DOHH2 (cell line): Measurements from ENCODE around the gene ERAL1.
"Not testable (repeated sequence)": the region's sequence is repeated elsewhere in the genome, so short reads cannot be mapped to it uniquely, and the experiment has no call there.

Experiments used
- EZH2phosphoT487 ChIP-seq: fragments of 200-600 bp; sonication (generic); IDR thresholded peaks from 2 replicates; pipeline ENCODE4 v1.6.1; 2017; ENCODE audit warnings: borderline replicate concordance, mild to moderate bottlenecking, antibody characterized with exemption, low read length, moderate library complexity, mixed read lengths
- TF ChIP-seq, protein P1 (sequence below): fragments of 200-600 bp; sonication (generic); IDR thresholded peaks from one replicate; pipeline ENCODE4 v1.5.1; 2014; ENCODE audit warnings: antibody characterized with exemption, mild to moderate bottlenecking, low read depth, low read length; ENCODE audit not compliant: poor library complexity, severe bottlenecking

DNA sequence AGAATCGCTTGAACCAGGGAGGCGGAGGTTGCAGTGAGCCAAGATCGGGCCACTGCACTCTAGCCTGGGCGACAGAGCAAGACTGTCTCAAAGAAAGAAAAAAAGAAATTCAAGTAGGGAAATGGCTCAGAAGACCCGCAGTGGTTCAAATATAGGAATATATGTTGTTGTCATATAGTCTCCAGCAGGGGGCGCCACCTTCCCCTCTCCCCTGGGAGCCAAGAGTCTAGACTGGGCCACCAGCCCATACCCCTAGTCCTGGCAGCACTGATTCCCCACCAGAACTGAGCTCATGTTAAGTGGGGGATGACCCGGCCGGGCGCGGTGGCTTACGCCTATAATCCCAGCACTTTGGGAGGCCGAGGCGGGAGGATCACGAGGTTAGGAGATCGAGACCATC, 6.1 kb upstream of the ERAL1 start:
- TF ChIP-seq, protein P1, sequence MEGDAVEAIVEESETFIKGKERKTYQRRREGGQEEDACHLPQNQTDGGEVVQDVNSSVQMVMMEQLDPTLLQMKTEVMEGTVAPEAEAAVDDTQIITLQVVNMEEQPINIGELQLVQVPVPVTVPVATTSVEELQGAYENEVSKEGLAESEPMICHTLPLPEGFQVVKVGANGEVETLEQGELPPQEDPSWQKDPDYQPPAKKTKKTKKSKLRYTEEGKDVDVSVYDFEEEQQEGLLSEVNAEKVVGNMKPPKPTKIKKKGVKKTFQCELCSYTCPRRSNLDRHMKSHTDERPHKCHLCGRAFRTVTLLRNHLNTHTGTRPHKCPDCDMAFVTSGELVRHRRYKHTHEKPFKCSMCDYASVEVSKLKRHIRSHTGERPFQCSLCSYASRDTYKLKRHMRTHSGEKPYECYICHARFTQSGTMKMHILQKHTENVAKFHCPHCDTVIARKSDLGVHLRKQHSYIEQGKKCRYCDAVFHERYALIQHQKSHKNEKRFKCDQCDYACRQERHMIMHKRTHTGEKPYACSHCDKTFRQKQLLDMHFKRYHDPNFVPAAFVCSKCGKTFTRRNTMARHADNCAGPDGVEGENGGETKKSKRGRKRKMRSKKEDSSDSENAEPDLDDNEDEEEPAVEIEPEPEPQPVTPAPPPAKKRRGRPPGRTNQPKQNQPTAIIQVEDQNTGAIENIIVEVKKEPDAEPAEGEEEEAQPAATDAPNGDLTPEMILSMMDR, result peak; percentile 65
- not testable (repeated sequence) for TF ChIP-seq EZH2phosphoT487
